T-helper 1 cell treated with Interleukin-12 subunit alpha and Interleukin-12 subunit beta and Interleukin-4 antibody, amounts not matched to agents 30 ng/mL and 1 ng/mL, for 36 hours (primary cell): ENCODE data around the gene UBE2I. TPM values are rescaled to one million over a fixed set of nuclear protein-coding genes. Genes with fewer than 3 reads are reported as not detected.

ENCODE experiments used
- intact Hi-C: fragments of 100-400 bp; cut with micrococcal nuclease; formaldehyde crosslinking; loops from one replicate; pipeline ENCODE4 v1.15.1; 2024
- total RNA-seq: library from RNA; stranded (reverse); gene quantifications from 2 replicates; pipeline ENCODE4 v1.2.3, GENCODE V29; 2022

Gene UBE2I
- total RNA-seq, 1 donor from 2014 or later, result 224 TPM

GRCh38 chr16:1351582-1352362 lies 42.3 kb downstream of the UBE2I start, which contains the start of the genes GNPTG and TSR3:
Gene GNPTG (plus strand): TSS chr16:1351931. CDS start chr16:1351966, 35 bp downstream.
Gene TSR3 (minus strand): TSS chr16:1351878. CDS start chr16:1351804, 74 bp downstream.
- intact Hi-C loops, result loop anchor here (2.0 to 10.0 kb wide), 3 partner anchors 69 to 263 kb away; partner anchors contain the start of genes CRAMP1, IFT140, TELO2 and UQCC4

GRCh38 chr16:1354815-1355540 lies 45.5 kb downstream of the UBE2I start:
- intact Hi-C loops, result loop anchor here (10.0 kb wide), 2 partner anchors 140 to 260 kb away; partner anchors contain the start of genes CRAMP1, IFT140 and TELO2

- intact Hi-C loops, result loop anchor here (10.0 kb wide), 2 partner anchors 139 to 259 kb away; partner anchors contain the start of genes CRAMP1, IFT140 and TELO2
These were observed 46.2 kb downstream of the UBE2I start for GRCh38 chr16:1355591-1355990.

GRCh38 chr16:1356061-1356900 lies 46.8 kb downstream of the UBE2I start:
- intact Hi-C loops, result loop anchor here (10.0 kb wide), 2 partner anchors 139 to 259 kb away; partner anchors contain the start of genes CRAMP1, IFT140 and TELO2

- intact Hi-C loops, result loop anchor here (10.0 kb wide), 2 partner anchors 137 to 257 kb away; partner anchors contain the start of genes CRAMP1, IFT140 and TELO2
These were observed 48.6 kb downstream of the UBE2I start for GRCh38 chr16:1357906-1358566.

- intact Hi-C loops, result loop anchor here (5.0 kb wide), 1 partner anchor 50 kb away; the partner anchor contains the start of gene UNKL
These were observed 52.4 kb downstream of the UBE2I start for GRCh38 chr16:1361685-1362360.

- intact Hi-C loops, result loop anchor here (1.0 to 5.0 kb wide), 2 partner anchors 49 to 315 kb away; partner anchors contain the start of genes JPT2 and UNKL
These were observed 53.4 kb downstream of the UBE2I start for GRCh38 chr16:1362807-1363206.

- intact Hi-C loops, result loop anchor here (1.0 to 5.0 kb wide), 2 partner anchors 49 to 315 kb away; partner anchors contain the start of genes JPT2 and UNKL
These were observed 54.1 kb downstream of the UBE2I start for GRCh38 chr16:1363501-1364041.

- intact Hi-C loops, result loop anchor here (5.0 kb wide), 1 partner anchor 48 kb away; the partner anchor contains the start of gene UNKL
These were observed 55.1 kb downstream of the UBE2I start for GRCh38 chr16:1364510-1364909.

GRCh38 chr16:1366060-1366711 lies 56.8 kb downstream of the UBE2I start:
- intact Hi-C loops, result no loop called here

GRCh38 chr16:1366712-1367299 lies 57.4 kb downstream of the UBE2I start:
- intact Hi-C loops, result no loop called here

- intact Hi-C loops, result no loop called here
These were observed 58.2 kb downstream of the UBE2I start for GRCh38 chr16:1367486-1368174.

GRCh38 chr16:1371054-1371978 lies 61.9 kb downstream of the UBE2I start:
- intact Hi-C loops, result no loop called here

- intact Hi-C loops, result no loop called here
These were observed 63.0 kb downstream of the UBE2I start for GRCh38 chr16:1372292-1372950.

GRCh38 chr16:1374418-1375297 lies 65.2 kb downstream of the UBE2I start:
- intact Hi-C loops, result no loop called here
